Esophagus muscularis mucosa (tissue), 4 donors: ENCODE results near the gene LCE3C. TPM values are rescaled to one million over a fixed set of nuclear protein-coding genes. Genes with fewer than 3 reads are reported as not detected.

Source experiments
- DNase-seq: peaks from one replicate; pipeline ENCODE4 v3.0.0-alpha.2; 2017; ENCODE audit errors: extremely low spot score
- H3K27ac ChIP-seq, 4 donors: fragments of 200-600 bp; sonication (generic); replicated peaks in 1 of 4; 1 replicate in 3 of 4; 2 replicates in 1 of 4; pipeline ENCODE4 v1.5.1; 2016 to 2019; ENCODE audit warnings: mild to moderate bottlenecking in 1 of 4
- H3K27me3 ChIP-seq, 4 donors: fragments of 200-600 bp; sonication (generic); one replicate each; pipeline versions ENCODE4 v1.5.1 to v1.6.0; 2016 to 2019
- H3K36me3 ChIP-seq, 4 donors: fragments of 200-600 bp; sonication (generic); one replicate each; pipeline ENCODE4 v1.5.1; 2016 to 2019
- H3K4me1 ChIP-seq, 4 donors: fragments of 200-600 bp; sonication (generic); one replicate each; pipeline ENCODE4 v1.5.1; 2016 to 2019
- H3K4me3 ChIP-seq, 4 donors: fragments of 200-600 bp; sonication (generic); 1 replicate in 2 of 4; 2 replicates in 2 of 4; pipeline ENCODE4 v1.5.1; 2016 to 2019; ENCODE audit warnings: mild to moderate bottlenecking in 4 of 4, moderate library complexity in 1 of 4
- H3K9me3 ChIP-seq, 4 donors: fragments of 200-600 bp; sonication (generic); 1 replicate in 3 of 4; 2 replicates in 1 of 4; pipeline ENCODE4 v1.5.1; 2016 to 2019
- CTCF ChIP-seq, 3 experiments: fragments of 200-600 bp in 2 of 3; fragments of 450-650 bp in 1 of 3; sonication (generic) in 2 of 3; IDR thresholded peaks; one replicate each; pipeline ENCODE4 v1.5.1; 2017 to 2019; ENCODE audit warnings: antibody characterized with exemption in 3 of 3, mild to moderate bottlenecking in 2 of 3, moderate library complexity in 1 of 3
- EP300 ChIP-seq: sonication (generic); formaldehyde crosslinking; IDR thresholded peaks from one replicate; pipeline ENCODE4 v1.6.1; 2017; ENCODE audit warnings: antibody characterized with exemption
- POLR2A ChIP-seq: fragments of 450-650 bp; IDR thresholded peaks from one replicate; pipeline ENCODE4 v1.6.1; 2017; ENCODE audit warnings: antibody characterized with exemption, moderate library complexity, mild to moderate bottlenecking, low read depth
- POLR2AphosphoS5 ChIP-seq, 2 donors: sonication (generic); formaldehyde crosslinking; IDR thresholded peaks; one replicate each; pipeline ENCODE4 v1.6.1; 2017; ENCODE audit warnings: antibody characterized with exemption in 2 of 2
- WGBS: methylation state at CpG from one replicate; pipeline ENCODE4 v1.1.5; 2018; 5-methylcytosine and 5-hydroxymethylcytosine counted together
- intact Hi-C: fragments of 100-400 bp; cut with DNase I; formaldehyde crosslinking; loops from one replicate; pipeline ENCODE4 v1.15.1; 2023
- total RNA-seq, 4 donors: library from RNA; depleted of rRNA; stranded (reverse); fragments of >200 nt; gene quantifications; one replicate each; pipeline versions ENCODE4 v1.1.0 to v1.2.1, GENCODE V29; 2016

LCE3C gene
- total RNA-seq, 4 donors from 2014 or later, result not detected

- intact Hi-C loops, result no loop called here
- no peak for DNase-seq
- Histone ChIP-seq H3K9me3 (peaks cover 0 to 5% (median 0%) of the 10 kb centered on the region in 4 donors), H3K36me3 (no peaks in the 10 kb centered on the region), H3K27ac (no peak overlapping the region), H3K4me3 (no peak overlapping the region), H3K27me3 (no peaks in the 10 kb centered on the region), H3K4me1 (no peaks in the 10 kb centered on the region)
- no peak for TF ChIP-seq CTCF (IDR thresholded peaks at IDR 0.05)
- TF ChIP-seq POLR2A, result no peak
- TF ChIP-seq EP300, result no peak
- no peak for TF ChIP-seq POLR2AphosphoS5 (IDR thresholded peaks at IDR 0.05)
- WGBS, result no CpG with 5 or more reads among the region's 2 CpGs
Observed at GRCh38 chr1:152596986-152597385, 3.0 kb upstream of the LCE3C start.

- whole genome bisulfite sequencing, result no CpG with 5 or more reads among the region's 1 CpG
- no peaks in the 10 kb centered on the region for H3K36me3 ChIP-seq
- no peak within 1 kb of the TSS for H3K27ac ChIP-seq
- peaks cover 0 to 12% (median 9%) of the 10 kb centered on the region in 4 donors for H3K9me3 ChIP-seq
- H3K4me1 ChIP-seq, result no peaks in the 10 kb centered on the region
- DNase-seq, result no peak
- H3K4me3 ChIP-seq, result no peak within 1 kb of the TSS
- TF ChIP-seq EP300, result no peak
- TF ChIP-seq CTCF (IDR thresholded peaks at IDR 0.05), result no peak
- no peak for TF ChIP-seq POLR2A
- no peak for TF ChIP-seq POLR2AphosphoS5 (IDR thresholded peaks at IDR 0.05)
- no peaks in the 10 kb centered on the region for H3K27me3 ChIP-seq
- intact Hi-C loops, result no loop called here
Observed at GRCh38 chr1:152613511-152613910, 13.5 kb downstream of the LCE3C start, which contains the start of gene LCE3B. TSS of gene LCE3B (plus strand) at chr1:152613811. CDS start at chr1:152613811, 0 bp downstream.

GRCh38 chr1:152621993-152622392 lies 22.0 kb downstream of the LCE3C start:
- peak; percentile 70 for DNase-seq
- TF ChIP-seq CTCF (IDR thresholded peaks at IDR 0.05) (no peak), EP300 (no peak), POLR2A (no peak), POLR2AphosphoS5 (IDR thresholded peaks at IDR 0.05) (no peak)
- 63% methylated on average over 3 of the region's 3 CpGs for WGBS
- no peak overlapping the region for H3K4me3 ChIP-seq
- H3K27ac ChIP-seq, result no peak overlapping the region
- no peaks in the 10 kb centered on the region for H3K36me3 ChIP-seq
- H3K4me1 ChIP-seq, result no peaks in the 10 kb centered on the region
- H3K27me3 ChIP-seq, result peaks cover 0 to 14% (median 0%) of the 10 kb centered on the region in 4 donors
- intact Hi-C loops, result no loop called here
- peaks cover 0 to 29% (median 22%) of the 10 kb centered on the region in 4 donors for H3K9me3 ChIP-seq

- peaks cover 0 to 24% (median 19%) of the 10 kb centered on the region in 4 donors for H3K9me3 ChIP-seq
- H3K4me3 ChIP-seq, result no peak within 1 kb of the TSS
- peaks cover 0 to 14% (median 0%) of the 10 kb centered on the region in 4 donors for H3K27me3 ChIP-seq
- 66% methylated on average over 3 of the region's 10 CpGs for WGBS
- H3K36me3 ChIP-seq, result no peaks in the 10 kb centered on the region
- TF ChIP-seq POLR2AphosphoS5 (IDR thresholded peaks at IDR 0.05) (no peak), EP300 (no peak), CTCF (IDR thresholded peaks at IDR 0.05) (no peak)
- intact Hi-C loops, result no loop called here
- DNase-seq, result peak; percentile 85
- no peaks in the 10 kb centered on the region for H3K4me1 ChIP-seq
- H3K27ac ChIP-seq, result no peak within 1 kb of the TSS
Observed at GRCh38 chr1:152622803-152623202, 22.8 kb downstream of the LCE3C start, which contains the start of gene LCE3A. TSS of gene LCE3A (minus strand) at chr1:152623103. CDS start at chr1:152623103, 0 bp downstream.
